CD14-positive monocyte (primary cell): ENCODE results near the gene RUVBL1. TPM values are rescaled to one million over a fixed set of nuclear protein-coding genes. Genes with fewer than 3 reads are reported as not detected.

Experiments used
- DNase-seq, 3 donors: peaks; one replicate each; pipeline ENCODE4 v3.0.0-alpha.2; 2011 to 2022
- H2AFZ ChIP-seq: 2 replicates; pipeline ENCODE4 v1.6.0; 2012; ENCODE audit warnings: mild to moderate bottlenecking, low read depth, low read length, inconsistent platforms; ENCODE audit not compliant: insufficient read depth, poor library complexity, severe bottlenecking
- H3K27ac ChIP-seq, 2 donors: 1 replicate in 1 of 2; 2 replicates in 1 of 2; pipeline ENCODE4 v1.5.1; 2012 to 2013; ENCODE audit warnings: low read length in 2 of 2, control low read depth in 1 of 2, inconsistent platforms in 1 of 2, low read depth in 1 of 2, mild to moderate bottlenecking in 1 of 2
- H3K27me3 ChIP-seq, 2 donors: one replicate each; pipeline versions ENCODE4 v1.6.0 to v1.6.1; 2011 to 2013; ENCODE audit warnings: low read length in 2 of 2; ENCODE audit not compliant: control insufficient read depth in 2 of 2, insufficient read depth in 2 of 2
- H3K36me3 ChIP-seq, 2 donors: replicated peaks in 1 of 2; 1 replicate in 1 of 2; 2 replicates in 1 of 2; pipeline versions ENCODE4 v1.5.1 to v1.6.1; 2012 to 2013; ENCODE audit warnings: low read length in 2 of 2, control low read depth in 1 of 2, inconsistent platforms in 1 of 2, mild to moderate bottlenecking in 1 of 2; ENCODE audit not compliant: insufficient read depth in 2 of 2, control insufficient read depth in 1 of 2
- H3K4me1 ChIP-seq, 2 donors: 1 replicate in 1 of 2; 2 replicates in 1 of 2; pipeline versions ENCODE4 v1.5.1 to v1.6.1; 2012 to 2013; ENCODE audit warnings: low read length in 2 of 2, control low read depth in 1 of 2, inconsistent platforms in 1 of 2, mild to moderate bottlenecking in 1 of 2, moderate library complexity in 1 of 2; ENCODE audit not compliant: insufficient read depth in 2 of 2, control insufficient read depth in 1 of 2
- H3K4me2 ChIP-seq: replicated peaks from 2 replicates; pipeline ENCODE3; 2012; ENCODE audit warnings: low read length, moderate library complexity, mild to moderate bottlenecking; ENCODE audit not compliant: poor library complexity, severe bottlenecking; ENCODE audit errors: extremely low read depth
- H3K4me3 ChIP-seq, 3 experiments: fragments of 200-600 bp in 1 of 3; sonication (generic) in 1 of 3; replicated peaks in 1 of 3; 1 replicate in 2 of 3; 2 replicates in 1 of 3; pipeline ENCODE4 v1.5.1; 2011 to 2013; ENCODE audit warnings: low read length in 3 of 3, mild to moderate bottlenecking in 3 of 3, control low read depth in 2 of 3, low read depth in 2 of 3, inconsistent platforms in 1 of 3, moderate library complexity in 1 of 3
- H3K79me2 ChIP-seq: 2 replicates; pipeline ENCODE4 v1.6.0; 2012; ENCODE audit warnings: mild to moderate bottlenecking, control low read depth, inconsistent platforms, low read length, moderate library complexity; ENCODE audit not compliant: insufficient read depth
- H3K9ac ChIP-seq: 2 replicates; pipeline ENCODE4 v1.6.0; 2017; ENCODE audit warnings: low read length, mild to moderate bottlenecking; ENCODE audit not compliant: insufficient read depth, poor library complexity, severe bottlenecking
- H3K9me3 ChIP-seq, 2 donors: replicated peaks in 1 of 2; 1 replicate in 1 of 2; 2 replicates in 1 of 2; pipeline versions ENCODE4 v1.5.1 to v1.6.1; 2012 to 2013; ENCODE audit warnings: low read length in 2 of 2, control low read depth in 1 of 2; ENCODE audit not compliant: control insufficient read depth in 1 of 2, insufficient read depth in 1 of 2
- H4K20me1 ChIP-seq: 2 replicates; pipeline ENCODE4 v1.6.0; 2012; ENCODE audit warnings: mild to moderate bottlenecking, low read length, control low read depth, moderate library complexity; ENCODE audit not compliant: insufficient read depth
- H3K27ac Mint-ChIP-seq, 7 donors: one replicate each; pipeline ENCODE4 v1.8.0; 2020; ENCODE audit warnings: mild to moderate bottlenecking in 7 of 7, mixed read lengths in 7 of 7, moderate library complexity in 6 of 7, inconsistent platforms in 2 of 7
- H3K27me3 Mint-ChIP-seq, 3 donors: one replicate each; pipeline ENCODE4 v1.8.0; 2021 to 2022; ENCODE audit warnings: low read depth in 3 of 3, mild to moderate bottlenecking in 3 of 3, mixed read lengths in 3 of 3, moderate library complexity in 3 of 3, inconsistent platforms in 1 of 3
- H3K36me3 Mint-ChIP-seq, 2 donors: one replicate each; pipeline ENCODE4 v1.8.0; 2020; ENCODE audit warnings: mixed read lengths in 2 of 2, inconsistent platforms in 1 of 2, mild to moderate bottlenecking in 1 of 2
- H3K4me1 Mint-ChIP-seq: one replicate; pipeline ENCODE4 v1.8.0; 2020; ENCODE audit warnings: mild to moderate bottlenecking, mixed read lengths
- H3K4me3 Mint-ChIP-seq, 2 donors: one replicate each; pipeline ENCODE4 v1.8.0; 2020; ENCODE audit warnings: mild to moderate bottlenecking in 2 of 2, mixed read lengths in 2 of 2, moderate library complexity in 1 of 2
- H3K9me3 Mint-ChIP-seq, 7 donors: one replicate each; pipeline ENCODE4 v1.8.0; 2020 to 2022; ENCODE audit warnings: mixed read lengths in 7 of 7, mild to moderate bottlenecking in 6 of 7, moderate library complexity in 6 of 7, inconsistent platforms in 2 of 7
- WGBS: methylation state at CpG from one replicate; pipeline ENCODE4 v1.1.5; 2013; ENCODE audit warnings: missing lambda C conversion rate; ENCODE audit not compliant: insufficient coverage; 5-methylcytosine and 5-hydroxymethylcytosine counted together
- intact Hi-C, 2 donors: fragments of 100-400 bp; cut with micrococcal nuclease; formaldehyde crosslinking; loops; one replicate each; pipeline versions ENCODE4 v1.15.0 to v1.15.1; 2023
- polyA plus RNA-seq, 3 donors: library from polyadenylated mRNA; depleted of rRNA in 1 of 3; unstranded in 2 of 3; stranded (reverse) in 1 of 3; fragments of 300-500 nt in 2 of 3; fragments of >200 nt in 1 of 3; fragmentation: Illumina TruSeq in 2 of 3; gene quantifications; 1 replicate in 2 of 3; 2 replicates in 1 of 3; pipeline ENCODE4 v1.2.3, GENCODE V29; 2012 to 2021
- TF ChIP-seq, protein P1 (sequence below): fragments of 200-600 bp; IDR thresholded peaks from one replicate; pipeline ENCODE4 v1.8.0; 2022; ENCODE audit warnings: antibody characterized with exemption, mild to moderate bottlenecking

Gene RUVBL1
- polyA plus RNA-seq, 3 donors = 11.0 to 16.2 (median 14.4) TPM

DNA sequence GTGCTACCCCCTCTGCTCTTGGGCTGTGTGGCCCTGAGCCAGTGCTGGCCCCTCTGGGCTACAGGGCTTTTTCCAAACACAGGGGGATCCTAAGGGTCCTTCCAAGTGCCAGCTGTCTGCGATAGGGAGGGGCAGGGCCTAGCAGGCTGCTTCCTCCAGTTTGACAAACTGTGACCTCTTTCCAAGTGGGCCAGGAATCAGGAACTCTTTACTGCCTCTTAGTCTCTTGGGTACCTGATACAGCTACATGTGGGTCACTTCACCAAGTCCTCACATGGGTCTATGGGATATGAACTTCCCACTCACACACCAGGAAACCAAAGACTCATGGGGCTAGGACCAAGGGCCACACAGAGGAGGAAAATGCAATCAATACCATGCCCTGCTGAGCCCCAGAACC lies 45.9 kb downstream of the RUVBL1 start:
- H3K27me3 Mint-ChIP-seq = peaks cover 0 to 2% (median 0%) of the 10 kb centered on the region in 3 donors
- Histone ChIP-seq H3K27me3 (no peaks in the 10 kb centered on the region), H3K4me3 (peak overlapping the region in 1 of 3 experiments; percentile 78), H3K9ac (peak overlapping the region; percentile 74), H2AFZ (peak overlapping the region; percentile 85), H3K4me2 (peak overlapping the region; percentile 90), H3K79me2 (peaks cover 3% of the 10 kb centered on the region), H3K4me1 (peaks cover 30 to 48% of the 10 kb centered on the region in 2 donors), H3K27ac (peak overlapping the region in 1 of 2 donors; percentile 77), H3K9me3 (no peaks in the 10 kb centered on the region), H3K36me3 (peaks cover 16 to 42% of the 10 kb centered on the region in 2 donors), H4K20me1 (peaks cover 11% of the 10 kb centered on the region)
- no peaks in the 10 kb centered on the region for H3K9me3 Mint-ChIP-seq
- H3K27ac Mint-ChIP-seq = peak overlapping the region; percentile 64 to 87 (median 80)
- intact Hi-C loops = loop anchor here (5.0 to 10.0 kb wide), 7 partner anchors 45 to 730 kb away; partner anchors contain the start of genes RUVBL1 (in 2 of the 2) and ABTB1 (in 1 of the 2)
- no peak overlapping the region for H3K4me3 Mint-ChIP-seq
- WGBS = 38% methylated on average over 1 of the region's 1 CpG
- TF ChIP-seq, protein P1, sequence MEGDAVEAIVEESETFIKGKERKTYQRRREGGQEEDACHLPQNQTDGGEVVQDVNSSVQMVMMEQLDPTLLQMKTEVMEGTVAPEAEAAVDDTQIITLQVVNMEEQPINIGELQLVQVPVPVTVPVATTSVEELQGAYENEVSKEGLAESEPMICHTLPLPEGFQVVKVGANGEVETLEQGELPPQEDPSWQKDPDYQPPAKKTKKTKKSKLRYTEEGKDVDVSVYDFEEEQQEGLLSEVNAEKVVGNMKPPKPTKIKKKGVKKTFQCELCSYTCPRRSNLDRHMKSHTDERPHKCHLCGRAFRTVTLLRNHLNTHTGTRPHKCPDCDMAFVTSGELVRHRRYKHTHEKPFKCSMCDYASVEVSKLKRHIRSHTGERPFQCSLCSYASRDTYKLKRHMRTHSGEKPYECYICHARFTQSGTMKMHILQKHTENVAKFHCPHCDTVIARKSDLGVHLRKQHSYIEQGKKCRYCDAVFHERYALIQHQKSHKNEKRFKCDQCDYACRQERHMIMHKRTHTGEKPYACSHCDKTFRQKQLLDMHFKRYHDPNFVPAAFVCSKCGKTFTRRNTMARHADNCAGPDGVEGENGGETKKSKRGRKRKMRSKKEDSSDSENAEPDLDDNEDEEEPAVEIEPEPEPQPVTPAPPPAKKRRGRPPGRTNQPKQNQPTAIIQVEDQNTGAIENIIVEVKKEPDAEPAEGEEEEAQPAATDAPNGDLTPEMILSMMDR = no peak
- DNase-seq = no peak
- H3K4me1 Mint-ChIP-seq = peaks cover 35% of the 10 kb centered on the region
- peaks cover 40 to 41% of the 10 kb centered on the region in 2 donors for H3K36me3 Mint-ChIP-seq

DNA sequence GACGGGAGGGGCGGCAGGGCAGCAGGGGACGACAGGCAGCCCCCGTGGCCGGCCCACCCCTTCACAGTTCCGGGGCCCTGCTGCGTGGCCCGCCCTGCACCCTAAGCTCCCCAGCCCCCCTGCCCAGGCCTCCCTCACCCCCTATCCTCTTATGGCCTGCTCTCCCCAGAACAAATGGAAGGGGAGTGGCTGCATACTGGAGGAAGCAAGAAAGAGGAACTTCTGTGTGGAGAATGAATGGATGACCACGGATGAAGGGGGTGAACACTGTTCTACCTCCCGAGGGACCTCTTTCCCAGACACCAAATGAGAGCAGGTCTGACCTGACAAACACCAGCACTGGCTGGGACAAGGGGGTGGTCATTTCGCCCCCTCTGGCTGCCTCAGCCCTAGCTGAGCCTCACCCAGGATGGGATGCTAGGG lies 46.4 kb downstream of the RUVBL1 start:
- Histone ChIP-seq H3K36me3 (peaks cover 18 to 42% of the 10 kb centered on the region in 2 donors), H4K20me1 (peaks cover 15% of the 10 kb centered on the region), H3K79me2 (peaks cover 3% of the 10 kb centered on the region), H3K27me3 (no peaks in the 10 kb centered on the region), H3K4me3 (peak overlapping the region; percentile 39 to 78 (median 40)), H3K9ac (peak overlapping the region; percentile 74), H3K9me3 (no peaks in the 10 kb centered on the region), H3K4me2 (peak overlapping the region; percentile 90), H3K27ac (peak overlapping the region in 1 of 2 donors; percentile 77), H3K4me1 (peaks cover 30 to 51% of the 10 kb centered on the region in 2 donors), H2AFZ (peak overlapping the region; percentile 85)
- H3K27ac Mint-ChIP-seq = peak overlapping the region; percentile 64 to 87 (median 80)
- H3K9me3 Mint-ChIP-seq = no peaks in the 10 kb centered on the region
- WGBS = 0% methylated on average over 3 of the region's 11 CpGs
- TF ChIP-seq, protein P1 = no peak
- peak overlapping the region; percentile 67 to 69 for H3K4me3 Mint-ChIP-seq
- H3K4me1 Mint-ChIP-seq = peaks cover 37% of the 10 kb centered on the region
- DNase-seq = peak; percentile 53 to 66 (median 65)
- intact Hi-C loops = loop anchor here (5.0 to 10.0 kb wide), 7 partner anchors 45 to 730 kb away; partner anchors contain the start of genes RUVBL1 (in 2 of the 2) and ABTB1 (in 1 of the 2)
- peaks cover 0 to 2% (median 0%) of the 10 kb centered on the region in 3 donors for H3K27me3 Mint-ChIP-seq
- H3K36me3 Mint-ChIP-seq = peaks cover 36 to 40% of the 10 kb centered on the region in 2 donors
